Measurements from ENCODE around the gene CAMK2D.

GRCh38 chr4:113784497-113785250 is 23.1 kb upstream of the CAMK2D start:
- TF ChIP-seq POLR2A (IDR thresholded peaks at IDR 0.05; ENCODE audit: low read length) (no peak), CTCF (IDR thresholded peaks at IDR 0.05) (no peak), HOXA7 (CRISPR knock-in tag; IDR thresholded peaks at IDR 0.05) (no peak), JUN (IDR thresholded peaks at IDR 0.05) (no peak), MYC (IDR thresholded peaks at IDR 0.05; ENCODE audit: borderline replicate concordance, low read length) (no peak), MAX (IDR thresholded peaks at IDR 0.05) (no peak), SMC3 (IDR thresholded peaks at IDR 0.05) (no peak), ZSCAN20 (CRISPR knock-in tag; IDR thresholded peaks at IDR 0.05) (no peak), JUNB (IDR thresholded peaks at IDR 0.05) (peak; percentile 59), RFX5 (IDR thresholded peaks at IDR 0.05) (no peak), CBX2 (IDR thresholded peaks at IDR 0.05; ENCODE audit: borderline replicate concordance, low read depth) (no peak), HEYL (CRISPR knock-in tag; IDR thresholded peaks at IDR 0.05) (no peak)

Measured in A549 (cell line).